WTC11 (cell line): ENCODE data around the gene RPS6KA5. TPM values are rescaled to one million over a fixed set of nuclear protein-coding genes. Genes with fewer than 3 reads are reported as not detected.

Source experiments
- ATAC-seq: fragments of 200-7000 bp; cut with Tn5 transposase; 2 replicates; pipeline ENCODE4 v1.10.0; 2021; ENCODE audit warnings: mild to moderate bottlenecking, moderate library complexity
- CTCF ChIA-PET: fragments of 300-600 bp; sonication (Branson Sonifier 250); formaldehyde crosslinking; loops from one replicate; lab custom pipeline; 2021; ENCODE audit warnings: antibody characterized with exemption; lab: Charles Lee
- POLR2A ChIA-PET: fragments of 350-600 bp; sonication (Branson Sonifier 250); formaldehyde crosslinking; loops from one replicate; lab custom pipeline; 2021; ENCODE audit warnings: antibody characterized with exemption; lab: Charles Lee
- DNase-seq: peaks from one replicate; pipeline ENCODE4 v3.0.0; 2021; ENCODE audit warnings: low spot score
- H3K27ac Mint-ChIP-seq: 2 replicates; pipeline ENCODE4 v1.8.0; 2021; ENCODE audit warnings: mixed read lengths
- H3K27me3 Mint-ChIP-seq: 2 replicates; pipeline ENCODE4 v1.8.0; 2021; ENCODE audit warnings: low read depth, mild to moderate bottlenecking, moderate library complexity, mixed read lengths
- H3K36me3 Mint-ChIP-seq: 2 replicates; pipeline ENCODE4 v1.8.0; 2021; ENCODE audit warnings: mixed read lengths
- H3K4me1 Mint-ChIP-seq: 2 replicates; pipeline ENCODE4 v1.8.0; 2022; ENCODE audit warnings: mixed read lengths
- H3K4me3 Mint-ChIP-seq: 2 replicates; pipeline ENCODE4 v1.8.0; 2021; ENCODE audit warnings: mild to moderate bottlenecking, moderate library complexity, mixed read lengths
- H3K9me3 Mint-ChIP-seq: 2 replicates; pipeline ENCODE4 v1.8.0; 2021; ENCODE audit warnings: mixed read lengths
- ATF1 ChIP-seq: sonication (generic); formaldehyde crosslinking; IDR thresholded peaks from 2 replicates; pipeline ENCODE4 v1.8.1; 2023; ENCODE audit warnings: mild to moderate bottlenecking, moderate library complexity, missing genetic modification reagents
- ATF6 ChIP-seq: sonication (generic); formaldehyde crosslinking; IDR thresholded peaks from 2 replicates; pipeline ENCODE4 v1.8.1; 2023; ENCODE audit warnings: mild to moderate bottlenecking, missing genetic modification reagents
- CDX4 ChIP-seq: fragments of 250-450 bp; sonication (Bioruptor Pico); IDR thresholded peaks from 2 replicates; pipeline ENCODE4 v1.9.0; 2021; ENCODE audit warnings: moderate library complexity, mild to moderate bottlenecking, inconsistent platforms, borderline replicate concordance
- E2F1 ChIP-seq: sonication (generic); formaldehyde crosslinking; IDR thresholded peaks from 2 replicates; pipeline ENCODE4 v1.8.0; 2022; ENCODE audit warnings: mild to moderate bottlenecking, missing genetic modification reagents
- E2F5 ChIP-seq: sonication (generic); formaldehyde crosslinking; IDR thresholded peaks from 2 replicates; pipeline ENCODE4 v1.8.1; 2022; ENCODE audit warnings: mild to moderate bottlenecking, moderate library complexity, missing genetic modification reagents
- ELF4 ChIP-seq: sonication (generic); formaldehyde crosslinking; IDR thresholded peaks from 2 replicates; pipeline ENCODE4 v1.8.1; 2022; ENCODE audit warnings: low read depth, mild to moderate bottlenecking, moderate library complexity, missing genetic modification reagents
- FOXJ3 ChIP-seq: sonication (generic); formaldehyde crosslinking; IDR thresholded peaks from 2 replicates; pipeline ENCODE4 v1.9.0; 2021; ENCODE audit warnings: missing genetic modification reagents, mild to moderate bottlenecking, borderline replicate concordance
- FOXK1 ChIP-seq: sonication (generic); formaldehyde crosslinking; IDR thresholded peaks from 2 replicates; pipeline ENCODE4 v1.8.0; 2022; ENCODE audit warnings: mild to moderate bottlenecking, moderate library complexity, missing genetic modification reagents
- GRHL2 ChIP-seq: fragments of 250-450 bp; sonication (Bioruptor Pico); IDR thresholded peaks from 2 replicates; pipeline ENCODE4 v1.8.0; 2022; ENCODE audit warnings: mild to moderate bottlenecking, moderate library complexity; ENCODE audit not compliant: insufficient replicate concordance, severe bottlenecking
- MYBL2 ChIP-seq: sonication (generic); formaldehyde crosslinking; IDR thresholded peaks from 2 replicates; pipeline ENCODE4 v1.8.1; 2023; ENCODE audit warnings: mild to moderate bottlenecking, moderate library complexity, missing genetic modification reagents
- SMAD4 ChIP-seq: sonication (generic); formaldehyde crosslinking; IDR thresholded peaks from 2 replicates; pipeline ENCODE4 v1.8.0; 2022; ENCODE audit warnings: mild to moderate bottlenecking, missing genetic modification reagents
- SP1 ChIP-seq: sonication (generic); formaldehyde crosslinking; conservative IDR thresholded peaks from 2 replicates; pipeline ENCODE4 v1.8.1; 2022; ENCODE audit warnings: missing genetic modification reagents
- TEAD1 ChIP-seq: sonication (generic); formaldehyde crosslinking; IDR thresholded peaks from 2 replicates; pipeline ENCODE4 v1.8.0; 2022; ENCODE audit warnings: mild to moderate bottlenecking, missing genetic modification reagents
- TEAD4 ChIP-seq: sonication (generic); formaldehyde crosslinking; IDR thresholded peaks from 2 replicates; pipeline ENCODE4 v1.8.0; 2022; ENCODE audit warnings: mild to moderate bottlenecking, missing genetic modification reagents
- USF1 ChIP-seq: sonication (generic); formaldehyde crosslinking; IDR thresholded peaks from 2 replicates; pipeline ENCODE4 v1.8.0; 2022; ENCODE audit warnings: mild to moderate bottlenecking, missing genetic modification reagents
- USF2 ChIP-seq: sonication (generic); formaldehyde crosslinking; IDR thresholded peaks from 2 replicates; pipeline ENCODE4 v1.8.1; 2023; ENCODE audit warnings: mild to moderate bottlenecking, missing genetic modification reagents, moderate library complexity
- ZBTB21 ChIP-seq: sonication (generic); formaldehyde crosslinking; IDR thresholded peaks from 2 replicates; pipeline ENCODE4 v1.8.1; 2023; ENCODE audit warnings: mild to moderate bottlenecking, missing genetic modification reagents, borderline replicate concordance
- ZNF219 ChIP-seq: sonication (generic); formaldehyde crosslinking; IDR thresholded peaks from 2 replicates; pipeline ENCODE4 v1.8.0; 2023; ENCODE audit warnings: missing genetic modification reagents, mild to moderate bottlenecking, borderline replicate concordance
- ZNF317 ChIP-seq: sonication (generic); formaldehyde crosslinking; IDR thresholded peaks from 2 replicates; pipeline ENCODE4 v1.8.1; 2023; ENCODE audit warnings: low read depth, mild to moderate bottlenecking, moderate library complexity, missing genetic modification reagents, borderline replicate concordance
- ZNF532 ChIP-seq: fragments of 250-450 bp; sonication (Bioruptor Pico); IDR thresholded peaks from 2 replicates; pipeline ENCODE4 v1.9.0; 2021; ENCODE audit warnings: mild to moderate bottlenecking, borderline replicate concordance
- ZNF671 ChIP-seq: fragments of 250-450 bp; sonication (Bioruptor Pico); IDR thresholded peaks from 2 replicates; pipeline ENCODE4 v1.8.0; 2021; ENCODE audit warnings: mild to moderate bottlenecking
- total RNA-seq: library from RNA; stranded (reverse); gene quantifications from 3 replicates; pipeline ENCODE4 v1.2.3, GENCODE V29; 2021
- TF ChIP-seq, protein P1 (sequence below): sonication (generic); formaldehyde crosslinking; IDR thresholded peaks from 2 replicates; pipeline ENCODE4 v1.8.0; 2023; ENCODE audit warnings: missing genetic modification reagents

The RPS6KA5 gene
- total RNA-seq, 1 experiment from 2014 or later = 5.2 TPM

GRCh38 chr14:90891326-90891725, 169.1 kb downstream of the RPS6KA5 start:
- CTCF ChIA-PET = interaction anchor here (1.6 to 2.5 kb wide), 2 partner anchors 12 to 282 kb away, joined by 6 to 8 read pairs; no protein-coding TSS in a partner anchor
- POLR2A ChIA-PET = interaction anchor here (0.7 kb wide), 1 partner anchor 169 kb away, joined by 5 read pairs; the partner anchor contains the start of gene RPS6KA5
- DNase-seq (no peak), ATAC-seq (no peak)
- Mint-ChIP-seq H3K4me3 (no peak overlapping the region), H3K9me3 (no peaks in the 10 kb centered on the region), H3K4me1 (no peaks in the 10 kb centered on the region), H3K36me3 (no peaks in the 10 kb centered on the region), H3K27me3 (no peaks in the 10 kb centered on the region), H3K27ac (no peak overlapping the region)
- no peak for TF ChIP-seq SMAD4 (CRISPR knock-in tag)
- TF ChIP-seq CDX4 (CRISPR knock-in tag) = no peak
- TF ChIP-seq ZBTB21 (CRISPR knock-in tag) = no peak
- no peak for TF ChIP-seq SP1
- no peak for TF ChIP-seq MYBL2 (CRISPR knock-in tag)
- no peak for TF ChIP-seq ATF1 (CRISPR knock-in tag)
- no peak for TF ChIP-seq GRHL2 (CRISPR knock-in tag)
- TF ChIP-seq FOXJ3 (CRISPR knock-in tag) = no peak
- no peak for TF ChIP-seq TEAD4 (CRISPR knock-in tag)
- TF ChIP-seq USF1 (CRISPR knock-in tag) = no peak
- TF ChIP-seq E2F1 = no peak
- TF ChIP-seq FOXK1 (CRISPR knock-in tag) = no peak

- H3K4me1 Mint-ChIP-seq = no peaks in the 10 kb centered on the region
- CTCF ChIA-PET = interaction anchor here (1.6 to 2.5 kb wide), 2 partner anchors 12 to 283 kb away, joined by 6 to 8 read pairs; no protein-coding TSS in a partner anchor
- POLR2A ChIA-PET = no interaction called here
- no peaks in the 10 kb centered on the region for H3K27me3 Mint-ChIP-seq
- DNase-seq = no peak
- no peak overlapping the region for H3K4me3 Mint-ChIP-seq
- ATAC-seq = no peak
- no peak overlapping the region for H3K27ac Mint-ChIP-seq
- H3K9me3 Mint-ChIP-seq = no peaks in the 10 kb centered on the region
- no peaks in the 10 kb centered on the region for H3K36me3 Mint-ChIP-seq
- TF ChIP-seq ATF6 (CRISPR knock-in tag) = no peak
- no peak for TF ChIP-seq TEAD4 (CRISPR knock-in tag)
- TF ChIP-seq ZNF671 = no peak
- TF ChIP-seq USF2 (CRISPR knock-in tag) = no peak
- no peak for TF ChIP-seq ELF4 (CRISPR knock-in tag)
- TF ChIP-seq ZNF532 (CRISPR knock-in tag) = no peak
- TF ChIP-seq, protein P1, sequence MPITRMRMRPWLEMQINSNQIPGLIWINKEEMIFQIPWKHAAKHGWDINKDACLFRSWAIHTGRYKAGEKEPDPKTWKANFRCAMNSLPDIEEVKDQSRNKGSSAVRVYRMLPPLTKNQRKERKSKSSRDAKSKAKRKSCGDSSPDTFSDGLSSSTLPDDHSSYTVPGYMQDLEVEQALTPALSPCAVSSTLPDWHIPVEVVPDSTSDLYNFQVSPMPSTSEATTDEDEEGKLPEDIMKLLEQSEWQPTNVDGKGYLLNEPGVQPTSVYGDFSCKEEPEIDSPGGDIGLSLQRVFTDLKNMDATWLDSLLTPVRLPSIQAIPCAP (CRISPR knock-in tag) = no peak
- TF ChIP-seq E2F5 (CRISPR knock-in tag) = no peak
- no peak for TF ChIP-seq ZNF317 (CRISPR knock-in tag)
- no peak for TF ChIP-seq TEAD1
- no peak for TF ChIP-seq SP1
- TF ChIP-seq FOXJ3 (CRISPR knock-in tag) = no peak
- no peak for TF ChIP-seq ZNF219 (CRISPR knock-in tag)
Observed at GRCh38 chr14:90890322-90891020, 170.0 kb downstream of the RPS6KA5 start.
